Epithelial cell of alveolus of lung (primary cell): ENCODE data around the gene THUMPD1. TPM values are rescaled to one million over a fixed set of nuclear protein-coding genes. Genes with fewer than 3 reads are reported as not detected.

Experiments
- total RNA-seq: library from RNA; depleted of rRNA; stranded (reverse); fragments of >200 nt; gene quantifications from 2 replicates; pipeline ENCODE4 v1.2.1, GENCODE V29; 2015

The THUMPD1 gene, protein sequence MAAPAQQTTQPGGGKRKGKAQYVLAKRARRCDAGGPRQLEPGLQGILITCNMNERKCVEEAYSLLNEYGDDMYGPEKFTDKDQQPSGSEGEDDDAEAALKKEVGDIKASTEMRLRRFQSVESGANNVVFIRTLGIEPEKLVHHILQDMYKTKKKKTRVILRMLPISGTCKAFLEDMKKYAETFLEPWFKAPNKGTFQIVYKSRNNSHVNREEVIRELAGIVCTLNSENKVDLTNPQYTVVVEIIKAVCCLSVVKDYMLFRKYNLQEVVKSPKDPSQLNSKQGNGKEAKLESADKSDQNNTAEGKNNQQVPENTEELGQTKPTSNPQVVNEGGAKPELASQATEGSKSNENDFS
- 40.2 and 45.9 TPM in 2 replicates for total RNA-seq

GRCh38 chr16:20741554-20742285 is at the start of gene THUMPD1:
Gene THUMPD1 (minus strand): TSS chr16:20741818. CDS start chr16:20741739, 79 bp downstream.

DNA sequence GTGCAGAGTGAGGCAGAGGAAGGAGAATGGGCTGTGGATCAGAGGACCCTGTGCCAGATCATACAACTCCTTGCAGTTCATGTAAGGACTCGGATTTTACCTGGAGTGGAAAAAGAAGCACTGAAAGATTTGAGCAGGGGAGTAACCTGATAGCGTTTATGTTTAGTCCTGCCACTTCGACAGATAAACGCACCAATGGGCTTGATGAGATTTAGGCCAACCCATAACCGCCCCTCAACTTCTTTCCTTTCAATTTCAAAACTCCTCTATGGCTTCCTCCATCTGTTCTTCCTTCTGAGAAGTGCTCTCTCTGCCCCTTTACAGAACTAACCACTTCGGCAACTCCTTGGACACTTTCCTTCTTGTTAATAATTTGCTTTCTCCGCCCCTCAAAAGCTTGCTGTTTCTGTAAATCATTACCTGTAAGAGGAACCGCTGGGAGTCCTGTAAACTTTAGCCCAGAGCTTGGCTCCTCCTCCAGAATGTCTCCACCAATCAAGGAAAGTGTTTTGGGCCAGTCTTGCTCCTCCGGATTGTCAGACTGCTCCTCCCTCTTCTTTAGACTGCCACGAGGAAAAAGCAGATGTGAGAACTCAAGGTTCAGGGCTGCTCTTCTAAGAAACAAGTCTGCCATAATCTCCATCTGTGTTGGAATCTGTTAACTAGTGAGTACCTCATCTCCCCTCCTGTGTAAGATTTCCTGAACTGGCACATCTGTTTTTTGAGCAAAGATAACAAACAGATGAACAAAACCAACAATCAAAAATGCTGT is 22.0 kb upstream of the THUMPD1 start, which contains the start of gene ACSM3:
ACSM3 (plus strand) TSS at position 554 of the 772 bp plus-strand sequence. CDS start 6,021 bp downstream, outside the sequence.

Other genes starting within 250 kb of the THUMPD1 start
- not detected in 2 replicates for gene ACSM2B, start 165.5 kb downstream of the THUMPD1 start, total RNA-seq
- gene ACSM1, start 44.1 kb downstream of the THUMPD1 start, total RNA-seq: not detected in 2 replicates
- gene ACSM3, start 22.2 kb upstream of the THUMPD1 start, total RNA-seq: 0.78 and 2.2 TPM in 2 replicates
- gene ERI2, start 64.7 kb upstream of the THUMPD1 start, total RNA-seq: 18.0 and 24.4 TPM in 2 replicates
- gene REXO5, start 64.7 kb upstream of the THUMPD1 start, total RNA-seq: 2.6 and 2.7 TPM in 2 replicates
- 7.8 and 18.2 TPM in 2 replicates for gene DCUN1D3, start 158.5 kb upstream of the THUMPD1 start, total RNA-seq
- 20.6 and 35.7 TPM in 2 replicates for gene LYRM1, start 159.0 kb upstream of the THUMPD1 start, total RNA-seq